Activated T-cell treated with anti-CD3 and anti-CD28 coated beads, Interleukin-2, amount 50 U/mL, for 1 hour (primary cell): ENCODE results near the gene C11orf68.

ENCODE experiments used
- DNase-seq: peaks from one replicate; pipeline ENCODE4 v3.0.0-alpha.2; 2020

The C11orf68 gene

DNA sequence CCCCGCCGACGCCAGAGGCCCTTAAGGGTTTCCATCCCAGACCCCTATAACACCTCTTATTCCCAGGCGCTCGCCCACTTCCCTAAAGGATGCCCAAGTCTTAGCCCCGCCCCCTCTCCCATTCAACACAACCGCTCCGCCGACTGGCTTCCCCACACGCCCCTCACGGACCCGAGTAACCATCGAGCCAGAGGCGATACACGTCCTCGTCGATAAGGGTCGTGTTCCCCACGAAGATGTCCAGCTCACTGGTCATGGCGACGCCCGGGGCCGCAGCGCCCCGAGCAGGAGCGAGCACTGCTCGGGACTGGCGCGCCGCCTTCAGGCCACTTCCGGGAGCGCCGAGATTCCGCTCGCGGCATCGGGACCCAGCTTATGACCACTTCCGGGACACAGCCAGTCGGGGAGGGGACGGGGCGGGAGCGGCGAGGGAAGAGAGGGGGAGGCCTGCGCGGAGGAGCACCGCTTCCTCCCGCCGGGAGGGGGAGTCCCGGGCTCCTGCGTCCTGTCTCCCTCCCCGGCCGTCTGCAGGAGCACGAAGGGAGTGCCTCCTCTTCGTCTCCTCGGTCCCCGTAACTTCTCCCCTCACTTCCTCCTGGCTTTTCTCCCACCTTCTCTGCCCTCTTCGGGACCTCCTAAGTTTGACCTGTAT is 30.6 kb downstream of the C11orf68 start, which contains the start of gene FIBP:
FIBP (minus strand) TSS at position 309 of the 652 bp plus-strand sequence; CDS start at position 256, 53 bp downstream.
- DNase-seq: peak; percentile 94

DNA sequence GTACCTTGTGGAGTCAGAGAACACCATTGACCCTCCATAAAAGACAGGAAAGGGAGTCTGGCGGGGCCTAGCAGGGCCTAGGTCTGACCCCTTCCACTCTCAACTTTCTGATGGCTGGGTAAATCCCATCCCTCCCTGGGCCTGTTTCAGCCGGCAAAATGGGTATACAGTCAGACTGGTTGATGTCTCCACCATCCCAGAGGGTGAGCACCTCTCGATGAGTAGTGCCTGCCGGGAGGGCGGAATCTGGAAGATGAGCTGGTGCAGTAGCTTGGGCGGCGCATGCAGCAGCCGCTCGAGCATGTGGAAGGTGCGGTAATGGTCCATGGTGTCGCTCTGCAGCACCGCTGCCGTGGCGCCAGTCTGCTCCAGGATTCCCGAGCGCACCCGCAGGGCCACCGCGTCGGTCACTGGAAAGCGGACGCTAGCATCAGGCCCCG is 31.1 kb downstream of the C11orf68 start:
- no peak for DNase-seq

DNA sequence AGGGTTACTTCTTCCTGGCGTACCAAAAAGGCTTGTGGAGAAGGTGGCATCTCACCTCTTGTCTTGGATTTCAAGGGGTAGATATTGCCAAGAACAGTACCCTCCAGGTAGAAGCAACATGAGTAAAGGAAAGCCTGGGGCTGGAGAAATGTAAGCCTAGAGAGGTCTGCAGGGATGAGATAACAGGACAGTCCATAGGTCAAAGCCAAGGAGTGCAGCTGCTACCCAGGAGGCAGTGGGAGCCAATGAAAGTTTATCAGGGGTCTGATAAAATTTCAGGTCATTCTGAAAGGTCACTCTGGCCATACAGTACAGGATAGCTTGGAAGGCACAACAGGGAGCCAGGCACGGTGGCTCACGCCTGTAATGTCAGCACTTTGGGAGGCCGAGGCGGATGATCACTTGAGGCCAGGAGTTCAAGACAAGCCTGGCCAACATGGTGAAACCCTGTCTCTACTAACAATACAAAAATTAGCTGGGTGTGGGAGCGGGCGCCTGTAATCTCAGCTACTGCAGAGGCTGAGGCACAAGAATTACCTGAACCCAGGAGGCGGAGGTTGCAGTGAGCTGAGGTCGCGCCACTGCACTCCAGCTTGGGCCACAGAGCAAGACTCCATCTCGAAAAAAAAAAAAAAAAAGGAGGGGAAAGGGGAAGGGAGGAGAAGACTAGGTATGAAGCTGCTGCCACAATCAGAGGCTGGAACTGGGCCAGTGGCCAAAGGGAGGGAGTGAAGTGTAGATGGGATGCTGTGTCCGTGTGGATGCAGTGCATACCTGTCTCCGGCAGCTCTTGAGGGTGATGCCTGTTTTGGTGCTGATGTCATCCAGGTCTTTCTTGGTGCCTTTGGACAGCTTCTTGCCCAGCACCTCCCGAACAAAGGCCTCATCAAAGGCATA is 31.8 kb downstream of the C11orf68 start:
- DNase-seq: no peak

DNA sequence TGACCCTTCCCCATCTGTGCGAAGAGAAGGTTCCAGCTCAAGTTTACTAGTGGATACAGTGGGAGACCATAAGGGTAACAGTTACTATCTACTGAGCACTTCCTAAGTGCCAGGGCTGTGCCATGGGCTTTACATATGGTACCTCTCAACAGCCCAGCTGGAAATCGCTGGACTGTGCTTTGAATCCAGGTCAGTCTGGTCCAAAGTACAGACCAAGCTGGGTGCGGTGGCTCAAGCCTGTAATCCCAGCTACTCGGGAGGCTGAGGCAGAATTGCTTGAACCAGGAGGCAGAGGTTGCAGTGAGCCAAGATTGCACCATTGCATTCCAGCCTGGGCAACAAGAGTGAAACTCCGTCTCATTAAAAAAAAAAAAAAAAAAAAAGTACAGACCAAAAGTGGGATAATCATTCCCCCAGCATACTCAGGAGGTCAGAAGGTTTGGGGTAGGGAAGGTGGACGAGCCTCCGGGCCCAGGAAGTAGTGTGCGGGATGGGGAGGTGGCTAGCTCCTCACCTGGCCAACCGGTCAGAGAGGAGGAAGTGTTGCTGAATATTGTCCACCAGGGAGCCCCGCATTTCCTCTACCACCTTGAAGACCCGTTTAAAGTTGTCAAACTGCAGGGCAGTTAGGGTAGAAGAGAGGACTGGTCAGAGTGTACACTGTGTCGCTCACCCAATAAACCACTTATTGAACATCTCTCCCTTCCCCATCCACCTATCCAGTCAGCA is 32.9 kb downstream of the C11orf68 start:
- no peak for DNase-seq

DNA sequence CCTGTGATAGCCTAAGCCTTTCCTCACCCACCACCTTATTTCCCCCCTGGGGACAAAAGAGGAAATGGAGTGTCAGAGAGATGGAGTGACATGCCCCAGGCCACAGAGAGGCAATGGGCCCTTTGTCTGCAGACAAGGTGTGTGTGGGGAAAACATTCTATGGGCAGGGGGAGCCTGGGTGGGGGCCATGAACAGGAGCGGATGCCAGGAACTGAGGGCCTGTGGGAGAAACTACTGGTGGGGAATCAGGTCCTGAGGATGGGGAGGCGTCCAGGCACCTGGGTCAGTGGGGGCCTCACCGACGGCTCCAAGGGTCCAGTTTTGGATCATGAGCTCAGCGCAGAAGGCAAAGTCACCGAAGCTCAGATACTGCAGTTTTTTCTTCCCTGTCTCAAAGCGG is 33.6 kb downstream of the C11orf68 start:
- DNase-seq: no peak

DNA sequence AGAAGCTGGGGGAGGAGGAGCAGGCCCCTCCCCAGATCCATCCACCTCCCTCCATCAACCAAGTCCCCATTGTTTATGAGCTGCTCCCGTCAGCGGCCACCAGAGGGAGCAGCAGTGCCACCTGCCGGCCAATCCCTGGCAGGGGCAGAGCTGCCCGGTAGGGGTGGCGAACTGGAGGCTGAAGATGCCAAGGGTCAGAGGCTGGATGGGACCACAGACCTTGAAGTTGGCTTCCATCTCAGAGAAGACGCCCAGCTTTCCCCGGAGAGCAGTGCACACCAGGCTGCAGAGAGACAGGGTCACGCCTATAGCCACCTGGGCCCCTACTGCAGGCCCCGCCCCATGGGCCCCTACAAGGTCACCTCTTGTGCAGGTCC is 34.2 kb downstream of the C11orf68 start:
- DNase-seq: peak; percentile 85

DNA sequence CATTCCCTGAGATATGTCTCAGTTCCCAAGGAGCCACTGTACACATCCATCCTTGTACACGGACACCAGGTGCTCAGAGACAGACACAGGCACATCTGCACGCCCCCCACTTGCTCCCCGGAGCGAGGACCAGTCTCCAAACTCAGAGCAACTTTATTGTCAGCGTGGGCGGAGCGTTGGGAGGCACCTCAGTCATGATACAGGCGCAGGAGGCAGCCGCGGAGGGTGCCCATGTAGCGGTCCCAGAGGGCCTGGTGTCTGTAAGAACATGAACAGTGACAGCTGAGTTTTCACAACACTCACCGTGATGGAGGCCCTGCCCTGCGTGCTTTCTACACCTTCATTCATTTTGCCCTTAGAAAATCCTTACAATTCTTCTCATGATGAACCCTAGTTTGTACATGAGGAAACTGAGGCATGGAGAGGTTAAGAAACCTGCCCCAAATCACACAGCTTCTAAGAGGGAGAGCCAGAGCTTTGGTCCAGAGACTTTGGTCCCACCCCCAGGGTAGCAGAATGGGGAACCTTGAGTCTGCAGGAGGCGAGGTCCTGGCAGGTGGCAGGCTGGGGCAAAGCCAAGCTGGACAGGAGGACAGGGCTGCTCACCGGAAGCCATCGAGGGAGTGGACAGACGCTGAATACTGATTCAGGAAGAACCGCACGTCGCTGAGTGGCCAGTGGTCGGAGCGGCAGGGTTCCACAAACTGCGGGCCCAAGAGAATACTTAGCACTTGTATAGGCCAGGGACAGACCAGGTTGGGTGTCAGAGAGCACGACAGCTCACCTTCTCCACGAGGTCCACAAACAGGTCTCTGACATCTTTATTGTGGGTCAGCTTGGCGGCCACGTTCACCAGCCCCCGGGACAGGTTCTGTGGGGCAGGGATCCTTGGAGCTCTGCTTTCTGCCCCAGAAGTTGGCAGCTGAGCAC is 34.8 kb downstream of the C11orf68 start:
- DNase-seq: no peak

DNA sequence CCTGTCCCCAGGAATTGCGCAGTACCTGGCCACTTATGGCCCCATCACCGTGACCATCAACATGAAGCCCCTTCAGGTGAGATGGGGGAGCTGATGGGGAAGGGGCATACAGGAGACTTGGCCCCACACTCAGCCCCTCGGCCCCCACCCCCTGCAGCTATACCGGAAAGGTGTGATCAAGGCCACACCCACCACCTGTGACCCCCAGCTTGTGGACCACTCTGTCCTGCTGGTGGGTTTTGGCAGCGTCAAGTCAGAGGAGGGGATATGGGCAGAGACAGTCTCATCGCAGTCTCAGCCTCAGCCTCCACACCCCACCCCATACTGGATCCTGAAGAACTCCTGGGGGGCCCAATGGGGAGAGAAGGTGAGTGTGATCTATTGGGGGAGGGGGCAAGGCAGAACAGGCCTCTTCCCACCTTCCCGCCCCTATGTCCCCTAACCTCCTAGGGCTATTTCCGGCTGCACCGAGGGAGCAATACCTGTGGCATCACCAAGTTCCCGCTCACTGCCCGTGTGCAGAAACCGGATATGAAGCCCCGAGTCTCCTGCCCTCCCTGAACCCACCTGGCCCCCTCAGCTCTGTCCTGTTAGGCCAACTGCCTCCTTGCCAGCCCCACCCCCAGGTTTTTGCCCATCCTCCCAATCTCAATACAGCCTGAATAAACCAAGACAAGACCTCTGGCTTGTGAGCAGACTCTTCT is 35.7 kb downstream of the C11orf68 start:
- DNase-seq: no peak

DNA sequence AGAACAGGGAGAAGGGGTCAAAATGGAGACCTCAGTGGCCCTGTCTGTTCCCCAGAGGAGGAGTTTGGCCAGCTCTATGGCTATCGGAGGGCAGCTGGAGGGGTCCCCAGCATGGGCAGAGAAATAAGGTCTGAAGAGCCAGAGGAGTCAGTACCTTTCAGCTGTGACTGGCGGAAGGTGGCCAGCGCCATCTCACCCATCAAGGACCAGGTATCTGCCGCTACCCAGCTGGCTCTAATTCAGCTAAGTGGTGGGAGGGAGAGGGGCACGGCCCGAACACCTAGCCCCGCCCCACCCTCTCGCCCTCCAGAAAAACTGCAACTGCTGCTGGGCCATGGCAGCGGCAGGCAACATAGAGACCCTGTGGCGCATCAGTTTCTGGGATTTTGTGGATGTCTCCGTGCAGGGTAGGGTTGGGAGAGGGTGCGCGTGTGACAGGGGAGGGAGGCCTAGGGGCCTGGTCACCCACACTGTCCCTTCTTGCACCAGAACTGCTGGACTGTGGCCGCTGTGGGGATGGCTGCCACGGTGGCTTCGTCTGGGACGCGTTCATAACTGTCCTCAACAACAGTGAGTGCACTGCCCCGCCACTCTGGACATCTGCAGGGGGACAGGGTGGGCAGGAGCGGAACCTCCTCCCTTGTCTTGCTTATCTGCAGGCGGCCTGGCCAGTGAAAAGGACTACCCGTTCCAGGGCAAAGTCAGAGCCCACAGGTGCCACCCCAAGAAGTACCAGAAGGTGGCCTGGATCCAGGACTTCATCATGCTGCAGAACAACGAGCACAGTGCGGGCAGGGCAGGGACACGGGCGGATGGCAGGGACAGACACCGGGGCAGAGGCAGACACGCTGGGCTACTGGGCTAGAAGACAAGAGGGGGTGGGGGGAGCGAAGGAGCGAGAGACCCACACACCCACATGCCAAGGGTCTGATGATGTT is 36.5 kb downstream of the C11orf68 start:
- DNase-seq: no peak

DNA sequence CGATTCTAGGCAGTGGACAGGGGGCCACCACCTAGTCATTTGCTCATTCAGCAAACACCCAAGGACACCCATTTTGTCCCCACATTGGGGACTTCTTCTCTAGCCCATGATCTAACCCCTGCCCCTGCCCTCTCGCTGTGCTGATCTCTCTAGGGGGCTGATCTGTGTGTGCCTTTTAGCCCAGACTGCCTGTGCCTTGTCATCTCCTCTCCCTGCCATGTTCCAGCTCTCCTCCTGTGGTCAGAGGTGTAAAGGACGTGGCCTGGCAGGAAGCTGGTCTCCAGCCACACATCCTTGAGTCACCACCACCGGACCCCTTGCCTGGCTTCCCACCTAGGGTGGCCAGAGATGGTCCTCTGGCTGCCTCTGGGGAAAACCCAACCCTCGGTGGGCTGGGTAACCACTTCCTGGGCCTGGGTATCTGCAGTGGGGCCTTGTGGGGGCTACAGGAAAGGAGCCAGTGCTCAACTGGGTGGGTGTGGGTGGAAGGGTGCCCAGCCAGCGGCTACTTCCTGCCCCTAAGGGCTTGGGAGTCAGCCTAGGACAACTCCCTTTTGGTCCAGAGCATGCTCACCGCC is 37.9 kb downstream of the C11orf68 start:
- no peak for DNase-seq

DNA sequence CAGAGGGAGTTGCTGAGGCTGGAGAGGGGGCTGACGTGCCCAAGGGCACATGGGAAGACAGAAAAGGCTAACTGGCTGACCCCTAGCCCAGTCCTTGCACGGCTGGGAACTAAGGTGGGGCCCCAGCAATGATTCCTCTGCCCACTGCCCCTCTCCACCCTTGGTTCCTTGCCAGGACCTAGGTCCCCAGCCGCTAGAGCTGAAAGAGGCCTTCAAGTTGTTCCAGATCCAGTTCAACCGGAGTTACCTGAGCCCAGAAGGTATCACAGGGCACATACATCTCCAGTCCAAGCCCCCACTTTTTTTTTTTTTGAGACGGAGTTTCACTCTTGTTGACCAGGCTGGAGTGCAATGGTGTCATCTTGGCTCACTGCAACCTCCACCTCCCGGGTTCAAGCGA is 38.8 kb downstream of the C11orf68 start:
- DNase-seq: no peak

DNA sequence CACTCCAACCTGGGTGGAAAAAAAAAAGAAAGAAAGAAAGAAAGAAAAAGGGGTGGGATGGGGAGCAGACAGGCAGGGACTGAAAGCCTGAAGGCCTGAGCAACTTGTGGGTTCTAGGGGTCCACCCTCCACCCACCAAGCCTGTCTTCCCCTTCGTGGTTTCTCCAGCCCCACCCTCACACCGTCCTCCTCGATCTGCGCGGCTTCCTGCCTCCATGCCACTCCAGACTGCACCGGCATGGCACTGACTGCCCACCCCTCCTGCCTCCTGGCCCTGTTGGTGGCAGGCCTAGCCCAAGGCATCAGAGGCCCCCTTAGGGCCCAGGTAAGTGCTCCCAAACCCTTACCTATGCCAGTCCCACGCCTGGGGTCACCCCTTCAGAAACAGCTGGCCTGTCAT is 39.2 kb downstream of the C11orf68 start, which contains the start of gene CTSW:
CTSW (plus strand) TSS at position 221 of the 400 bp plus-strand sequence; CDS start at position 239, 18 bp downstream.
- peak; percentile 40 for DNase-seq

DNA sequence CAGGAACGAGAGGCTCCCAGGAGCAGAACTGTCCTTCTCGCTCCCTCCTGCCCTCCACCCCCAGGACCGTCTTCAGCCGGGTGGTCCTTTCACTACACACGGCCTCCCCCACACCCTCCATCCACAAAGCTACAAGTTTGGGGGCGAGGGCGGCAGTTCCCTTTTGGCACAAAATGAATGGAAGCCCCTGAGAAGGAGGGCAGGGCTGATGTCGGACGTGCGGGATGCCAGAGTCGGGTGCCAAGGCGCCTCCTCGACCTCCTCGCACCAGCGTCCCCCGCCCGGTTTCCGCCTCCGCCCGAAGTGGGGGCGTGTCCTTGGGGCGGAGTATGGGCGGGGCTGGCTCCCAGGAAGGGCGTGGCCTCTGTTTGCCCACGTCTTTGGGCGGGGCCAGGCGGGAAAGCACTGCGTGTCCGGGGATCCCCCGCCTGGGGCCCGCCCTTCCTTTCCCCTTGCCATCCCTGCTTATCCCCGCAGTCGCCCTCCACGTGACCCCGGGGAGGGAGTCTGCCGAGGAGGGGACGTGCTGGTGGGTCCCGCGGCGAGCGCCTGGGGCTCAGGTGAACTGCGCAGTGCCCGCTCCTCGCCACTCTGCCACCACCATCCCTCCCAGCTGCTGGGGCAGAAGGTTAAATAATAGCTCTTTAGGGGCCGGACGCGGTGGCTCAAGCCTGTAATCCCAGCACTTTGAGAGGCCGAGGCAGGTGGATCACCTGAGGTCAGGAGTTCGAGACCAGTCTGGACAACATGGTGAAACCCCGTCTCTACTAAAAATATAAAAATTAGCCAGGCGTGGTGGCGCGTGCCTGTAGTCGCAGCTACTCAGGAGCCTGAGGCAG is 45.3 kb downstream of the C11orf68 start:
- peak; percentile 100 for DNase-seq

DNA sequence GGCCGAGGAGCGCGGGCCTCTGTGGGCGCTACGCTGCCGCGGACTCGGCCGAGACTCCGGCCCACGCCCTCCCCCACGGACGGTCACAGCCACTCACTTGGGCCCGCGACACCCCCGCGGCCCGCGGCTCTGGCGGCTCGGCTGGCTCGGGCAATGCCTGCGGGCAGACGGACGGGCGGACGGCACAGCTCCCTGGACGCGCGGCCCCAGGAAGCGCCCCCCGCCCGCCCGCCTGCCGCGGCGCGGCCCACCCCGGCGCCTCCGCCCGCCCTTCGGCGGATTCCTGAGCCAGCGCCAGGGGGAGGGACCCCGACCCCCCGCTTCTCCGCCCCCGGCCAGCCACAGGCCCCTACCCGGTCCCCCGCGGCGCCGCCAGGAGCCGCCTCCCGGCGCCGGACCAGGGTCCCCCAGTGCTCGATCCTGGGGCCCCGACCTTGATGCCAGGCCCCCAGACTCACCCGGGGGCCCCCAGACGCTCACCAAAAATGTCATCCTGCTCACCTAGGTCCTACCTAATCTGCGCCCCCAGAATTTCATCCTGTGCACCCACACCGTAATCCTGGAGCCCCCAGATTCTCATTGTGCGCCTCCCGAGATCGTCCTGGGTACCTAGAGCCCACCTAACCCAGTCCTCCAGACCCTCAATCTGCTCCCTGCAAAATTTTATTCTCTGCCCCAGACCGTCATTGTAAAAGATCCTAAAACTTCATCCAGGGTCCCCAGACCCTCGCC is 46.1 kb downstream of the C11orf68 start, which contains the start of gene EFEMP2:
EFEMP2 (minus strand) TSS at position 215 of the 732 bp plus-strand sequence. CDS start 446 bp downstream, outside the sequence.
- no peak for DNase-seq

DNA sequence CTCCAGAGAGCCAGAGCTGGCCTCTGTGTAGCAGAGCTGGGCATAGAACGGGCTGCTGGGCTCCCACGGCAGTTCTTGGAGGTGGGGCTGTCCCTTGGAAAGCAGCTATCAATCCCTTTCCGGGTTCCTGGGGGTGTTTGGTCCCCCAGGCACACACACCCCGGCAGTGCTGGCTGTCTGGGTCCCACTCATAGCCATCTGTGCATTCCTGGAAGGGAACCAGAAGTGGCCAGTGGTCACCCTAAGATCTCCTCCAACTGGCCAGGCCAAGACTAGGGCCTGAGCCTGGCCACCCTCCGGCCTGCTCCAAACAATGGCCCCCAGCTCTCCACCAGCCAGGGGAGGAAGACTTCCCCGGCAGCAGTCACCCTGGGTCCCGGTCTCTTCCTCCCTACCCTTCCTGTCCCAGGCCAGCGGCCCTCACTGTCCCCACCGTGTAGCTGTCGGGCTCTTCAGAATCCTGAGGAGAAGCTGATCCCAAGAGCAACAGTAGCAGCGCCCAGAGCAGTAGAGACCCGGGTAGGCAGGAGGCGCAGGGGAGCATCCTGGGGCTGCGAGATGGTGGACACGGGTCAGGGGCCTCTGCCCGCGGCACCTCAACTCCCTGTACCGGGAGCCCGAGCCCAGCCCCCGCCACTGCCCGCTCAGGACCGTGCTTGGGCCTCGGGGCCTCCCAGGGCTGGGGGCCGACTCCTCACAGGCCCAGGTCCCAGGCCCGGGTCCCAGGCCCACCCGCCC is 46.9 kb downstream of the C11orf68 start:
- no peak for DNase-seq

DNA sequence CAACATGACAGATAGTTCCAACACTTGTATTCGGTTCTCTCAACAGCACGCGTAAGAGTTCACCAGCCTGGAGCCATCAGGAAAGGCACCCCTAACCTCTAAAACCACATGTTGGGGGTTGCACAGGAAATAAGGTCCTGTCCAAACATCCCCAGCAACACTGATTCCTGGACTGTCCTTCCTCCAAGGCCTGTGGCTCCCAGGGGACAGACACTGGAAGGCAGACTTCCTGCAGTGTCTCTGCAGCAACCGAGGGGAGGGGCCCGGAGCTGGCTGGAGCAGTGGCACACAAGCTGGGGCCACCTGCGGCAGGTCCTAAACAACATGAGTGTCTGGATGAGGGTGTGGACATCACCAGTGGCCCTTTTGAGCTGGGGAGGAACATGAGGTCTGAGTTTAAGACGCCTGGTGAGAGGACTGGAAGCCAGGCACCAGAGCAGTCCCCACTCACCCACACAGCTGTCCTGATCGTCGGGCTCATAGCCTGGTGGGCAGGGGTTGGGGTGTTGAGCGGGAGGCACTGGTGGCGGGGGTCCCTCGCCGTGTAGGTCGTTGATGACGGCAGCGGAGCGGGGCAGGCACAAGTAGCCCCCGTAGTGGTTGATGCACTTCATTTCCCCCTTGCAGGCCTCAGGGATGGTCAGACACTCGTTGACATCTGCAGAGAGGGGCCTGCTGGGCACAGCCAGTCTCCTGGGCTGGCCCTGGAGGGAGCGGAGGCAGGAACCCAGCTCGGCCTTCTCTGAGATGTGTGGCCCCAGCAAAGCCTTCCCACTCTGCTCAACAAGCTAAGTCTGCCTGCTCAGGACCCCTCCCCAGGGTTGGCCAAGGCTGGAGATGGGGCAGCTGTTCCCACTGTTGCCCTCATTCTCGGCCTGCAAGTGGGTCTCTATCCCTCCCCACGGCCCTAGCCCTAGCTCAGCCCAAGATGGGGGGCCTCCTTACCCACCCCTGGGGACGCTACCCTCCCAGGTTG is 47.9 kb downstream of the C11orf68 start:
- no peak for DNase-seq
